ENCODE data around the gene GRIA1. TPM values are rescaled to one million over a fixed set of nuclear protein-coding genes. Genes with fewer than 3 reads are reported as not detected.

The GRIA1 gene
- total and polyA plus RNA-seq, 9 donors = 0.11 to 1.4 (median 0.34) TPM; not detected in 2

GRCh38 chr5:153613672-153614071, 123.2 kb downstream of the GRIA1 start:
- no peak for TF ChIP-seq CTCF (IDR thresholded peaks at IDR 0.05)
- TF ChIP-seq EP300 (IDR thresholded peaks at IDR 0.05) = no peak
- TF ChIP-seq POLR2A (IDR thresholded peaks at IDR 0.05) = no peak
- Histone ChIP-seq H3K27me3 (no peaks in the 10 kb centered on the region), H3K9me3 (no peaks in the 10 kb centered on the region), H3K4me3 (no peak overlapping the region), H3K4me1 (ENCODE audit: insufficient read depth) (no peaks in the 10 kb centered on the region), H3K27ac (no peak overlapping the region), H3K36me3 (no peaks in the 10 kb centered on the region)
- WGBS, 3 donors = 84 to 91% (median 89%) methylated on average over 8 of the region's 8 CpGs
- DNase-seq = no peak
- intact Hi-C loops (cut with DNase I) = no loop called here

- no peak overlapping the region for H3K4me3 ChIP-seq
- 47 to 74% (median 61%) methylated on average over 4 of the region's 4 CpGs for WGBS, 3 donors
- no peaks in the 10 kb centered on the region for H3K4me1 ChIP-seq (ENCODE audit: insufficient read depth)
- no peak for TF ChIP-seq POLR2A (IDR thresholded peaks at IDR 0.05)
- TF ChIP-seq CTCF (IDR thresholded peaks at IDR 0.05) = no peak
- no peak for TF ChIP-seq EP300 (IDR thresholded peaks at IDR 0.05)
- intact Hi-C loops (cut with DNase I) = no loop called here
- no peak overlapping the region for H3K27ac ChIP-seq
- H3K9me3 ChIP-seq = no peaks in the 10 kb centered on the region
- no peak for DNase-seq
- no peaks in the 10 kb centered on the region for H3K27me3 ChIP-seq
- no peaks in the 10 kb centered on the region for H3K36me3 ChIP-seq
Measured at GRCh38 chr5:153617190-153617589, 126.7 kb downstream of the GRIA1 start.

DNA sequence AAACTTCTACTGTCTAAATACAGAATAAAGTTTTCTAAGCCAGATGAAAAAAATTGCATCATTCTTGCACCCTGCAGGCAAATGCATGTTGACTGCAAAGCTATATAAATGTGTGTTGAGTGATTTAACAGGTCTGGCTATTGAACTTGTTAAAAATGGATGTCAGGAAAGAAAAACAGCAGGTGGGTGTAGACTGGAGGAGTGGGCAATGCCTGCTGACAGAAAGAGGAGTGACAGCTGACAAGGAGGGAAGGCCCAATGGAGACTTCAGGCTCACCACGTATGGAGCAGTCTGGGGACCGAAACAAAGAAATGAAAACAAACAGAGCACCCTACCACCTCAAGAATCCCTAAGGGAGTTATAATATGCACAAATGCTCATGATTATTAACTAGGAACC, 127.8 kb downstream of the GRIA1 start:
- Histone ChIP-seq H3K4me1 (ENCODE audit: insufficient read depth) (no peaks in the 10 kb centered on the region), H3K27me3 (no peaks in the 10 kb centered on the region), H3K27ac (no peak overlapping the region), H3K9me3 (no peaks in the 10 kb centered on the region), H3K4me3 (no peak overlapping the region), H3K36me3 (no peaks in the 10 kb centered on the region)
- intact Hi-C loops (cut with DNase I) = no loop called here
- TF ChIP-seq POLR2A (IDR thresholded peaks at IDR 0.05) (no peak), EP300 (IDR thresholded peaks at IDR 0.05) (no peak), CTCF (IDR thresholded peaks at IDR 0.05) (no peak)
- no peak for DNase-seq
- 59 to 70% (median 61%) methylated on average over 2 of the region's 2 CpGs for WGBS, 3 donors

DNA sequence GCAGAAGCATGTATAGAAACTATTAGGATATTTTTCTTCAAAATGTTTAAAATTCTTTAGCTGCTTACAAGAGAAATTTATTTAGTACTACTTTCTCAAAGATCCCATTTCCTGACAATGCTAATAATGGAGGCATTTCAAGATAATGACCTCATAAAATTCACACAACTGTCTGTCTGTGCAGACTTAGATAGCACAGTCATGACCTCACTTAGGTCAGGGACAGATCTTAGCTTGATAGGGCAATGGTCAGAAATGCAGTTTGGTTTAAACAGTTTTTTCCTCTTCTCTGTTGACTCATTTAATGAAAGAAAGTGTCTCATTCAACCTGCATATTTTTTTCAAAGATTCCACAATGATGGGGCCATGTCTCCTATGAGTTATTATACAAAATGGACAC, 128.4 kb downstream of the GRIA1 start:
- intact Hi-C loops (cut with DNase I) = no loop called here

More for the DNA sequence above, 128.4 kb downstream of the GRIA1 start:
- TF ChIP-seq POLR2A (IDR thresholded peaks at IDR 0.05) = no peak
- TF ChIP-seq CTCF (IDR thresholded peaks at IDR 0.05) = no peak
- TF ChIP-seq EP300 (IDR thresholded peaks at IDR 0.05) = no peak
- DNase-seq = no peak
- H3K4me1 ChIP-seq (ENCODE audit: insufficient read depth) = no peaks in the 10 kb centered on the region
- H3K27ac ChIP-seq = no peak overlapping the region
- H3K9me3 ChIP-seq = no peaks in the 10 kb centered on the region
- no peak overlapping the region for H3K4me3 ChIP-seq
- no peaks in the 10 kb centered on the region for H3K27me3 ChIP-seq
- no peaks in the 10 kb centered on the region for H3K36me3 ChIP-seq
